HUES48 (cell line): ENCODE data around the gene NSFL1C.

Source experiments
- H3K27ac ChIP-seq: one replicate; pipeline ENCODE4 v1.7.0; 2013; ENCODE audit warnings: low read depth, low read length, inconsistent platforms
- H3K27me3 ChIP-seq: 2 replicates; pipeline ENCODE4 v1.6.1; 2013; ENCODE audit warnings: mild to moderate bottlenecking, low read length; ENCODE audit not compliant: control insufficient read depth, insufficient read depth
- H3K36me3 ChIP-seq: 2 replicates; pipeline ENCODE4 v1.6.1; 2013; ENCODE audit warnings: low read length; ENCODE audit not compliant: control insufficient read depth, insufficient read depth
- H3K4me1 ChIP-seq: 2 replicates; pipeline ENCODE4 v1.6.1; 2013; ENCODE audit warnings: mild to moderate bottlenecking, low read length; ENCODE audit not compliant: control insufficient read depth, insufficient read depth
- H3K4me3 ChIP-seq: 2 replicates; pipeline ENCODE4 v1.5.1; 2013; ENCODE audit warnings: mild to moderate bottlenecking, low read depth, low read length
- H3K9ac ChIP-seq: 2 replicates; pipeline ENCODE4 v1.6.1; 2013; ENCODE audit warnings: mild to moderate bottlenecking, low read depth, low read length, moderate library complexity
- H3K9me3 ChIP-seq: 2 replicates; pipeline ENCODE4 v1.6.1; 2013; ENCODE audit warnings: low read length; ENCODE audit not compliant: control insufficient read depth, insufficient read depth

Gene NSFL1C

GRCh38 chr20:1484438-1485116, 17.9 kb upstream of the NSFL1C start:
- Histone ChIP-seq H3K4me3 (no peak overlapping the region), H3K36me3 (no peaks in the 10 kb centered on the region), H3K27ac (no peak overlapping the region), H3K27me3 (no peaks in the 10 kb centered on the region), H3K4me1 (no peaks in the 10 kb centered on the region), H3K9me3 (no peaks in the 10 kb centered on the region), H3K9ac (no peak overlapping the region)

- Histone ChIP-seq H3K36me3 (no peaks in the 10 kb centered on the region), H3K27me3 (no peaks in the 10 kb centered on the region), H3K4me3 (no peak overlapping the region), H3K4me1 (no peaks in the 10 kb centered on the region), H3K9me3 (no peaks in the 10 kb centered on the region), H3K27ac (no peak overlapping the region), H3K9ac (no peak overlapping the region)
These were observed 13.4 kb upstream of the NSFL1C start for GRCh38 chr20:1479831-1480595.

- Histone ChIP-seq H3K9ac (no peak overlapping the region), H3K4me3 (no peak overlapping the region), H3K36me3 (no peaks in the 10 kb centered on the region), H3K27ac (no peak overlapping the region), H3K9me3 (no peaks in the 10 kb centered on the region), H3K4me1 (no peaks in the 10 kb centered on the region), H3K27me3 (no peaks in the 10 kb centered on the region)
These were observed 11.9 kb upstream of the NSFL1C start for GRCh38 chr20:1478566-1478965.

- H3K9me3 ChIP-seq: no peaks in the 10 kb centered on the region
These were observed 11.3 kb upstream of the NSFL1C start for GRCh38 chr20:1477896-1478490.

GRCh38 chr20:1474817-1475603, 8.4 kb upstream of the NSFL1C start:
- H3K36me3 ChIP-seq: no peaks in the 10 kb centered on the region
- H3K9ac ChIP-seq: no peak overlapping the region

More at GRCh38 chr20:1477896-1478490, 11.3 kb upstream of the NSFL1C start:
- H3K4me1 ChIP-seq: no peaks in the 10 kb centered on the region
- H3K4me3 ChIP-seq: no peak overlapping the region
- no peaks in the 10 kb centered on the region for H3K36me3 ChIP-seq
- no peaks in the 10 kb centered on the region for H3K27me3 ChIP-seq
- H3K9ac ChIP-seq: no peak overlapping the region
- H3K27ac ChIP-seq: no peak overlapping the region

GRCh38 chr20:1474325-1474724, 7.7 kb upstream of the NSFL1C start:
- H3K27me3 ChIP-seq: no peaks in the 10 kb centered on the region
- H3K4me1 ChIP-seq: no peaks in the 10 kb centered on the region; the same call in 1 of the 2 replicates
- no peak overlapping the region for H3K9ac ChIP-seq
- no peak overlapping the region for H3K27ac ChIP-seq
- H3K4me3 ChIP-seq: no peak overlapping the region
- H3K9me3 ChIP-seq: no peaks in the 10 kb centered on the region
- H3K36me3 ChIP-seq: no peaks in the 10 kb centered on the region

More at GRCh38 chr20:1474817-1475603, 8.4 kb upstream of the NSFL1C start:
- Histone ChIP-seq H3K27ac (no peak overlapping the region), H3K9me3 (no peaks in the 10 kb centered on the region), H3K4me1 (no peaks in the 10 kb centered on the region; the same call in 1 of the 2 replicates), H3K4me3 (no peak overlapping the region), H3K27me3 (no peaks in the 10 kb centered on the region)

- Histone ChIP-seq H3K4me1 (no peaks in the 10 kb centered on the region; the same call in 1 of the 2 replicates), H3K9me3 (no peaks in the 10 kb centered on the region)
These were observed 6.9 kb upstream of the NSFL1C start for GRCh38 chr20:1473246-1474220.

GRCh38 chr20:1472556-1473245, 6.1 kb upstream of the NSFL1C start:
- Histone ChIP-seq H3K9me3 (no peaks in the 10 kb centered on the region), H3K36me3 (no peaks in the 10 kb centered on the region), H3K4me3 (no peak overlapping the region), H3K27me3 (no peaks in the 10 kb centered on the region), H3K27ac (no peak overlapping the region), H3K9ac (no peak overlapping the region), H3K4me1 (peaks cover 2% of the 10 kb centered on the region; the same call in 1 of the 2 replicates)

More at GRCh38 chr20:1473246-1474220, 6.9 kb upstream of the NSFL1C start:
- no peak overlapping the region for H3K9ac ChIP-seq
- H3K36me3 ChIP-seq: no peaks in the 10 kb centered on the region
- no peak overlapping the region for H3K27ac ChIP-seq
- H3K27me3 ChIP-seq: no peaks in the 10 kb centered on the region
- H3K4me3 ChIP-seq: no peak overlapping the region

- Histone ChIP-seq H3K27me3 (no peaks in the 10 kb centered on the region), H3K9me3 (no peaks in the 10 kb centered on the region), H3K4me1 (peaks cover 10% of the 10 kb centered on the region), H3K27ac (no peak overlapping the region), H3K4me3 (no peak overlapping the region), H3K9ac (no peak overlapping the region), H3K36me3 (no peaks in the 10 kb centered on the region)
These were observed 4.6 kb upstream of the NSFL1C start for GRCh38 chr20:1471242-1471641.
